Adrenal gland (tissue), 12 donors: ENCODE measurements around the gene IL1RAP. TPM values are rescaled to one million over a fixed set of nuclear protein-coding genes. Genes with fewer than 3 reads are reported as not detected.

Source experiments
- DNase-seq, 7 donors: peaks; one replicate each; pipeline ENCODE4 v3.0.0-alpha.2; 2019 to 2020
- H3K27ac ChIP-seq, 5 donors: fragments of 200-600 bp; sonication (generic) in 4 of 5; 1 replicate in 3 of 5; 2 replicates in 2 of 5; pipeline versions ENCODE4 v1.5.1 to v1.8.0; 2016 to 2020; ENCODE audit warnings: mild to moderate bottlenecking in 1 of 5
- H3K27me3 ChIP-seq: fragments of 200-600 bp; 2 replicates; pipeline ENCODE4 v1.8.0; 2021
- H3K36me3 ChIP-seq, 2 donors: fragments of 200-600 bp; replicated peaks in 1 of 2; 1 replicate in 1 of 2; 2 replicates in 1 of 2; pipeline versions ENCODE4 v1.5.1 to v1.8.0; 2018 to 2022
- H3K4me1 ChIP-seq, 2 donors: fragments of 200-600 bp; replicated peaks in 1 of 2; 1 replicate in 1 of 2; 2 replicates in 1 of 2; pipeline versions ENCODE4 v1.5.1 to v1.8.0; 2018 to 2021
- H3K4me3 ChIP-seq, 4 donors: fragments of 200-600 bp; sonication (generic) in 3 of 4; one replicate each; pipeline ENCODE4 v1.5.1; 2016 to 2018
- H3K9me3 ChIP-seq, 3 donors: fragments of 200-600 bp; sonication (generic) in 1 of 3; replicated peaks in 1 of 3; 1 replicate in 2 of 3; 2 replicates in 1 of 3; pipeline versions ENCODE4 v1.5.1 to v1.8.0; 2016 to 2021
- CTCF ChIP-seq, 6 experiments: fragments of 450-650 bp in 4 of 6; fragments of 200-600 bp in 2 of 6; sonication (generic) in 1 of 6; IDR thresholded peaks; 1 replicate in 5 of 6; 2 replicates in 1 of 6; pipeline versions ENCODE4 v1.5.1 to v1.8.0; 2016 to 2021; ENCODE audit warnings: antibody characterized with exemption in 6 of 6, mild to moderate bottlenecking in 2 of 6, moderate library complexity in 1 of 6
- POLR2A ChIP-seq, 2 donors: fragments of 450-650 bp; IDR thresholded peaks; one replicate each; pipeline ENCODE4 v1.6.1; 2017; ENCODE audit warnings: antibody characterized with exemption in 2 of 2, mild to moderate bottlenecking in 2 of 2, moderate library complexity in 1 of 2
- WGBS, 4 donors: extraction: QIAGEN DNeasy Blood & Tissue Kit in 2 of 4; methylation state at CpG; one replicate each; pipeline versions ENCODE4 v1.1.5 to v1.1.7; 2013 to 2017; 5-methylcytosine and 5-hydroxymethylcytosine counted together
- intact Hi-C, 2 donors: fragments of 100-400 bp; cut with DNase I; formaldehyde crosslinking; loops; one replicate each; pipeline versions ENCODE4 v1.14.1 to v1.15.0; 2022 to 2023
- polyA plus RNA-seq, 3 donors: library from polyadenylated mRNA; stranded (reverse); fragments of 200-250 nt in 2 of 3; fragments of 350-450 nt in 1 of 3; fragmentation: Illumina TruSeq in 1 of 3; extraction: RNeasy Lipid Tissue Mini Kit (QIAGEN cat#74804) in 1 of 3; gene quantifications; one replicate each; pipeline ENCODE4 v1.2.3, GENCODE V29; 2013 to 2014
- total RNA-seq, 9 donors: library from RNA; depleted of rRNA in 4 of 9; stranded (reverse); fragments of >200 nt in 4 of 9; fragments of 120-200 nt in 1 of 9; fragmentation: NEBNext Ultra II Directional in 1 of 9; extraction: Animal tissue kit (Norgen Biotek cat#: 25700) in 1 of 9; gene quantifications; one replicate each; pipeline versions ENCODE4 v1.1.0 to v1.2.4, GENCODE V29; 2013 to 2023
- donor health status: healthy with polysubstance abuse.
- donor health status: Bipolar disorder and iron deficiency.
- donor health status: DM: yes; HTN: yes; CAD: no.
- donor health status: DM: no; HTN: no; CAD: no.
- donor health status: DM: no; HTN: no; CAD: no.
- donor health status: DM: yes; HTN: yes; CAD: no.

Gene IL1RAP
- total and polyA plus RNA-seq, 12 donors, result 0.97 to 17.1 (median 6.7) TPM

GRCh38 chr3:190615607-190616006, 101.7 kb downstream of the IL1RAP start:
- intact Hi-C loops, result no loop called here
- no peak for TF ChIP-seq POLR2A (IDR thresholded peaks at IDR 0.05)
- TF ChIP-seq CTCF (IDR thresholded peaks at IDR 0.05), result no peak
- Histone ChIP-seq H3K27me3 (no peaks in the 10 kb centered on the region), H3K9me3 (no peaks in the 10 kb centered on the region), H3K4me1 (peaks cover 8 to 9% of the 10 kb centered on the region in 2 donors), H3K4me3 (no peak overlapping the region), H3K27ac (no peak overlapping the region), H3K36me3 (no peaks in the 10 kb centered on the region)
- peak in 2 of 7 donors; percentile 36 to 59 for DNase-seq
- WGBS, 4 donors, result 25 to 38% (median 34%) methylated on average over 1 of the region's 1 CpG

- no peak for DNase-seq
- intact Hi-C loops, result no loop called here
- Histone ChIP-seq H3K27me3 (no peaks in the 10 kb centered on the region), H3K4me3 (no peak overlapping the region), H3K4me1 (peaks cover 8 to 9% of the 10 kb centered on the region in 2 donors), H3K27ac (no peak overlapping the region), H3K36me3 (no peaks in the 10 kb centered on the region), H3K9me3 (peaks cover 0 to 9% (median 0%) of the 10 kb centered on the region in 3 donors)
- WGBS, 4 donors, result 72 to 85% (median 73%) methylated on average over 6 of the region's 6 CpGs
- TF ChIP-seq POLR2A (IDR thresholded peaks at IDR 0.05), result no peak
- TF ChIP-seq CTCF (IDR thresholded peaks at IDR 0.05), result no peak
Observed at GRCh38 chr3:190616637-190617036, 102.8 kb downstream of the IL1RAP start.

GRCh38 chr3:190617185-190617584, 103.3 kb downstream of the IL1RAP start:
- 71 to 83% (median 75%) methylated on average over 3 of the region's 3 CpGs for WGBS, 4 donors
- Histone ChIP-seq H3K9me3 (peaks cover 0 to 9% (median 0%) of the 10 kb centered on the region in 3 donors), H3K27me3 (no peaks in the 10 kb centered on the region), H3K27ac (no peak overlapping the region), H3K36me3 (no peaks in the 10 kb centered on the region), H3K4me3 (no peak overlapping the region), H3K4me1 (peaks cover 8 to 9% of the 10 kb centered on the region in 2 donors)
- DNase-seq, result peak in 3 of 7 donors; percentile 25 to 58 (median 40)
- no peak for TF ChIP-seq POLR2A (IDR thresholded peaks at IDR 0.05)
- no peak for TF ChIP-seq CTCF (IDR thresholded peaks at IDR 0.05)
- intact Hi-C loops, result no loop called here

- intact Hi-C loops, result no loop called here
- peaks cover 8 to 9% of the 10 kb centered on the region in 2 donors for H3K4me1 ChIP-seq
- no peaks in the 10 kb centered on the region for H3K36me3 ChIP-seq
- no peak overlapping the region for H3K4me3 ChIP-seq
- peaks cover 0 to 9% (median 0%) of the 10 kb centered on the region in 3 donors for H3K9me3 ChIP-seq
- no peak for DNase-seq
- TF ChIP-seq POLR2A (IDR thresholded peaks at IDR 0.05) (no peak), CTCF (IDR thresholded peaks at IDR 0.05) (no peak)
- no peaks in the 10 kb centered on the region for H3K27me3 ChIP-seq
- no peak overlapping the region for H3K27ac ChIP-seq
- 68 to 81% (median 79%) methylated on average over 8 of the region's 8 CpGs for WGBS, 4 donors
Observed at GRCh38 chr3:190618330-190619030, 104.6 kb downstream of the IL1RAP start.
